Gastrocnemius medialis (tissue), 4 donors: Measurements from ENCODE around the gene CFD. TPM values are rescaled to one million over a fixed set of nuclear protein-coding genes. Genes with fewer than 3 reads are reported as not detected.

Source experiments
- ATAC-seq, 2 donors: fragments of 150-250 bp; one replicate each; pipeline ENCODE4 v1.9.1; 2016
- DNase-seq, 2 donors: peaks; one replicate each; pipeline ENCODE4 v3.0.0-alpha.2; 2019
- H3K27ac ChIP-seq, 4 donors: fragments of 200-600 bp; sonication (generic); 1 replicate in 1 of 4; 2 replicates in 3 of 4; pipeline ENCODE4 v1.5.1; 2016 to 2018; ENCODE audit warnings: mild to moderate bottlenecking in 2 of 4, moderate library complexity in 1 of 4
- H3K27me3 ChIP-seq, 3 donors: fragments of 200-600 bp; sonication (generic) in 2 of 3; 1 replicate in 1 of 3; 2 replicates in 2 of 3; pipeline versions ENCODE4 v1.5.1 to v1.6.0; 2016 to 2019; ENCODE audit warnings: mild to moderate bottlenecking in 1 of 3, moderate library complexity in 1 of 3
- H3K36me3 ChIP-seq, 2 donors: fragments of 200-600 bp; sonication (generic) in 1 of 2; one replicate each; pipeline ENCODE4 v1.5.1; 2017 to 2018
- H3K4me1 ChIP-seq, 2 donors: fragments of 200-600 bp; sonication (generic) in 1 of 2; one replicate each; pipeline ENCODE4 v1.5.1; 2016 to 2017; ENCODE audit warnings: mild to moderate bottlenecking in 2 of 2
- H3K4me3 ChIP-seq, 4 donors: fragments of 200-600 bp; sonication (generic) in 3 of 4; 1 replicate in 1 of 4; 2 replicates in 3 of 4; pipeline ENCODE4 v1.5.1; 2016 to 2019; ENCODE audit warnings: mild to moderate bottlenecking in 2 of 4
- H3K9me3 ChIP-seq, 3 donors: fragments of 200-600 bp; sonication (generic) in 2 of 3; 1 replicate in 1 of 3; 2 replicates in 2 of 3; pipeline ENCODE4 v1.5.1; 2016 to 2019
- CTCF ChIP-seq, 5 experiments: fragments of 450-650 bp in 3 of 5; fragments of 200-600 bp in 2 of 5; sonication (generic) in 2 of 5; IDR thresholded peaks in 4 of 5; conservative IDR thresholded peaks in 1 of 5; 1 replicate in 4 of 5; 2 replicates in 1 of 5; pipeline ENCODE4 v1.5.1; 2016 to 2019; ENCODE audit warnings: antibody characterized with exemption in 5 of 5, mild to moderate bottlenecking in 3 of 5, moderate library complexity in 3 of 5
- POLR2A ChIP-seq, 2 donors: fragments of 450-650 bp; IDR thresholded peaks; one replicate each; pipeline ENCODE4 v1.6.1; 2017; ENCODE audit warnings: antibody characterized with exemption in 2 of 2, mild to moderate bottlenecking in 2 of 2, moderate library complexity in 2 of 2
- in situ Hi-C, 4 donors: fragments of 200-750 bp; cut with MboI; loops; one replicate each; pipeline versions ENCODE4 v1.15.0 to v1.8.0; 2017; ENCODE audit warnings: low sequenced_read_pairs in 4 of 4
- intact Hi-C: fragments of 100-400 bp; cut with DNase I; formaldehyde crosslinking; loops from one replicate; pipeline ENCODE4 v1.15.1; 2023; ENCODE audit warnings: low total_unique reads
- total RNA-seq, 4 donors: library from RNA; depleted of rRNA; stranded (reverse); fragments of >200 nt; gene quantifications; one replicate each; pipeline versions ENCODE4 v1.1.0 to v1.2.3, GENCODE V29; 2016

CFD gene
- total RNA-seq, 4 donors from 2014 or later: 153 to 309 (median 210) TPM

GRCh38 chr19:901216-902092, 42.0 kb downstream of the CFD start:
- no peak for TF ChIP-seq POLR2A (IDR thresholded peaks at IDR 0.05)
- no peak for TF ChIP-seq CTCF (IDR thresholded peaks at IDR 0.05 in 4 of 5, conservative IDR thresholded peaks at IDR 0.05 in 1 of 5)
- Histone ChIP-seq H3K36me3 (peaks cover 0 to 20% of the 10 kb centered on the region in 2 donors), H3K27ac (no peak overlapping the region), H3K27me3 (no peaks in the 10 kb centered on the region), H3K9me3 (no peaks in the 10 kb centered on the region), H3K4me1 (no peaks in the 10 kb centered on the region), H3K4me3 (no peak overlapping the region)
- in situ Hi-C loops (no loop called here), intact Hi-C loops (no loop called here)
- ATAC-seq (no peak), DNase-seq (no peak)

- TF ChIP-seq CTCF (IDR thresholded peaks at IDR 0.05 in 4 of 5, conservative IDR thresholded peaks at IDR 0.05 in 1 of 5) (no peak), POLR2A (IDR thresholded peaks at IDR 0.05) (no peak)
- DNase-seq (no peak), ATAC-seq (no peak)
- Histone ChIP-seq H3K36me3 (peaks cover 0 to 20% of the 10 kb centered on the region in 2 donors), H3K4me3 (no peak overlapping the region), H3K4me1 (no peaks in the 10 kb centered on the region), H3K27me3 (no peaks in the 10 kb centered on the region), H3K27ac (no peak overlapping the region), H3K9me3 (no peaks in the 10 kb centered on the region)
- intact Hi-C loops: no loop called here
- in situ Hi-C loops: no loop called here
Measured at GRCh38 chr19:902093-902370, 42.6 kb downstream of the CFD start.

- in situ Hi-C loops: no loop called here
- Histone ChIP-seq H3K36me3 (peaks cover 0 to 20% of the 10 kb centered on the region in 2 donors), H3K4me1 (no peaks in the 10 kb centered on the region), H3K27ac (no peak overlapping the region), H3K9me3 (no peaks in the 10 kb centered on the region), H3K27me3 (no peaks in the 10 kb centered on the region), H3K4me3 (no peak overlapping the region)
- intact Hi-C loops: no loop called here
- TF ChIP-seq CTCF (IDR thresholded peaks at IDR 0.05 in 4 of 5, conservative IDR thresholded peaks at IDR 0.05 in 1 of 5) (no peak), POLR2A (IDR thresholded peaks at IDR 0.05) (no peak)
- ATAC-seq: no peak
- DNase-seq: no peak
Measured at GRCh38 chr19:902446-903226, 43.2 kb downstream of the CFD start.

- intact Hi-C loops (no loop called here), in situ Hi-C loops (no loop called here)
- peaks cover 0 to 20% of the 10 kb centered on the region in 2 donors for H3K36me3 ChIP-seq
- ATAC-seq: no peak
- no peaks in the 10 kb centered on the region for H3K9me3 ChIP-seq
- no peak for TF ChIP-seq CTCF (IDR thresholded peaks at IDR 0.05 in 4 of 5, conservative IDR thresholded peaks at IDR 0.05 in 1 of 5)
- no peak for TF ChIP-seq POLR2A (IDR thresholded peaks at IDR 0.05)
- no peak for DNase-seq
- no peak overlapping the region for H3K4me3 ChIP-seq
- H3K27me3 ChIP-seq: no peaks in the 10 kb centered on the region
- H3K27ac ChIP-seq: no peak overlapping the region
- H3K4me1 ChIP-seq: no peaks in the 10 kb centered on the region
Measured at GRCh38 chr19:903266-903797, 43.9 kb downstream of the CFD start.
